ENCODE results near the gene MROH7.

The MROH7 gene

DNA sequence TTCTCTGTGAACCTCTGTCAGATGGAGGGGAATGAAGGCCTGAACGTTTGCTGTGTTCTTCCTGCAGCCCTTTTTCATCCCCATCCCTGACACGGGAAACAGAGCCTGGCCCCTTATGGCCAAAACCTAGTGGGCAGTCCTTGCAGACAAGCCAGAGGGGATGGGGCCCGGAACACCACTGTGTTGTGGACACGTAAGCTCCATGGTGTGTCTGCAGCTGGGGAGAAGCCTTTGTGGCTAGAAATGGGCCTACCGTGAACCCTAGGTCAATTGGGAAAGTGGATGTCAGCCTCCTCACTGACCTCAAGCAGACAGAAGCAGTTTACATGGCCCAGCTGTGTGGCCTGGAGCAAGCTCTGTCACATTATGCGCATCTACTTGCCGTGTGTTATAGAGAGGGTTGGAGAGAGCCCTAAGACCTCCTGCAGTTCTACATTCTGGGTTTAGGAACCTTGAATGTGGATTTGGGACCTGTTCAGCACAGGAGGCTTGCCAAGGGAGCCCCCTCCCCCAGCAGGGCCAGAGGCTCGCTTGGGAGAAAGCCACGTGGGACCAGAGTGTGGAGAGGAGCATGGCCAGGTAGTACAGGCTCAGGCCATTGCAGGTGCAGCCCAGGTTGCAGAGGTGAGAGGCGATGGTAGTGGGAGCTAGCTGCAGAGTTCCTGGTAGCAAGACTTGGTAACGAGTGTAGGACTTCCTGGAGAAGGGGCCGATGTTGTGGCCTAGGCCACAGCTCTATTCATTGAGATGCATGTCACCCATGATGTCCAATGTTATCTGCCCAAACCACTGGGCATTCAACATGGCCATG lies 102.0 kb downstream of the MROH7 start:
- DNase-seq: no peak

DNA sequence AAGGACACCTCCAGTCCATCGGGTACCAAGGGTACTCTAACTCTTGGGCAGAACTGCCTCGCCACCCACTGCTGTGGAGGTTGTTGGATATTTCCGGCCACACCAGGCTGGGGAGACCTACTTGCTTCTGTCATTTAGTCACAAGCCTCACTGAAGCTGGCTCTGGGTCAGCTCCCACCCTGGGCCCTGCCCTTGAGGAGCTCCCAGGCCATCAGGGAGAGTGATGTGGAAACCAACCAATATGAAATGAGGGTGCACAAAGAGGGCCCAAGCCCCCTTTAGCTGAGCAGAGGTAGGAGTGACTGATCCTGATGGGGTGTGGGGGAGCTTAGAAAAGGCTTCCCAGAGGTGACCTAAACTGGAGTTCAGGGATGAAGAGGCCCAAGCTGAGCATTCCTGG lies 103.1 kb downstream of the MROH7 start:
- no peak for DNase-seq

DNA sequence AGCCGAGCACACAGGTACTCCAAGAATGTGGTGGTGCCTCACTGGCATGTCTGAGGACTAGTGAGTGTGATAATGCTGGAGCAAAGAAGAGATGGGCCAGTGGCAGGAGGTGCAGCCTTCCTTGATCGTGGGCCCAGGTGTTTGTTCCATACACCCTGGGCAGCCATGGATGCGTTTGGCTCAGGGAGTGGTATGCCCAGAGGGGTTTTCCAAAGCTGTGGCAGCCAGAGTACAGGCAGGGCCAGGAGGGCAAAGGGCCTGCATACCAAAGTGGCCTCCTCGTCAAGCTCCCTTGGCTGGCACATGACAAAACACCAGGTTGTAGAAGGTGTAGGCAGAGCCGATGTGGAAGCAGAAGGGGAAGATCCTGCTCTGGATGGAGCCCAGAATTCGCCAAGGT lies 103.7 kb downstream of the MROH7 start:
- DNase-seq: no peak

DNA sequence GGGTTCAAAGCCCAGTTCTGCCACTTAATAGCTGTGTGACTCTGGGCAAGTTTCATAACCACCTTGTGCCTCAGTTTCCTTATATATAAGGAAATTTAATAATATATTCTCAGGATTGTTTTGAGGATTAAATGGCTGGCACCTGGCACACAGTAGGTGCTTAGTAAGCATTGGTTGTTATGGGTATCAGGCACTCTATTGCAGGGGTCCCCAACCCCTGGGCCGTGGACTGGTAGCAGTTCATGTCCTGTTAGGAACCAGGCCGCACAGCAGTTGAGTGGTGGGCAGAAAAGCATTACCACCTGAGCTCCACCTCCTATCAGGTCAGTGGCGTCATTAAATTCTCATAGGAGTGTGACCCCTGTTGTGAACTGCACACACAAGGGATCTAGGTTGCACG lies 104.3 kb downstream of the MROH7 start:
- DNase-seq: no peak

DNA sequence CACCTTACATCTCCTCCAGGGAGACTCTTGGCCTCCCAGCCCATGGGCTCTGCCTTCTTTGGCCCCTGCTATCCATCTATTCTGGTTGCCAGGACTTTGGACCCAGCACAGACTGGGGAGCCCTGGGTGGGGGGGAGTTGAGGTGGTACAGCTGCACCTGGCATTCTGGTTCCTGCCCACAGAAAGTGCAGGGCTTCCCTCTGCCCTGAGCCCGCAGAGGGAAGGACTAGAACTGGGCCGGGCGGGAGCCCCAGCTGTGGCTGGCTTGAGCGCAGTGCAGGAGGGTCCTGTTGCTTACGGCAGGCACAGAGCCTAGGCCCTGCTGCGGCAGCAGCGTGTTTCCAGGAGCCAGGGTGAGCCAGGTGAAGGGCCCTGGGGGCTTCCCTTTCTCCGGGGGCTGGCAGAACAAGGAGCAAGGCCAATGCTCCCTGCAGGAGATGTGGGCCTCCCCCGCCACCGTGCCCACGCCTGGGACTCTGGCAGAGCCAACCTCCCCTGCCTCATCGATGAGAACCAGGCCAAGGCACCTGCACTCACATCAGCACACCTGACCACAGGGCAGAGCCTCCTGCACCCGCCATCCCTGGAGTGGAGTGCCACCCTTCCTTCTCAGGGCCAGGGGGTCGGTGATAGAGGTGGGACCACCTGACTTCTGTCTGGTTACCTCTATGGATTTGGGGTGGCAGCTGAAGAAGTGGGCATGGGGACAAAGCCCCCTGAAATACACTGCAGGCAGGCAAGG lies 106.7 kb downstream of the MROH7 start:
- DNase-seq: no peak

- DNase-seq: no peak
Measured at GRCh38 chr1:54750596-54750995, 109.0 kb downstream of the MROH7 start.

DNA sequence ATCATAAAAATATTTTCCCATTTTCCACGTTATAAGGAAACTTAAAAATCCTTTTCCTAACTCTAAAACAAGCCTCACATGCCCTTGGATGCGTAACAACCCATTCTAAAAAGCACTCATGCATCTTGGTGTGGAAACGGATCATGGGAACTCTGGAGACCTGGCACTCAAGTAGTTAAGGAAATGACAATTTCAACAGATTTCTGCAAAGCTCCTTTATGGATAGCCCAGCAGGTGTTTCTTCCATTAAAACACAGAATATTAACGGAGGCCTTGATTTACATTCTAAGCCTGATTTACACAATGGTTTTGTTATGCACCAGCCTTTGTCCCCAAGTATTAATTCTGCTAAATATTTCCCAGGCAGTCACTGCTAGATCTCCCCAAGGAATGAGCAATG lies 109.8 kb downstream of the MROH7 start:
- no peak for DNase-seq

DNA sequence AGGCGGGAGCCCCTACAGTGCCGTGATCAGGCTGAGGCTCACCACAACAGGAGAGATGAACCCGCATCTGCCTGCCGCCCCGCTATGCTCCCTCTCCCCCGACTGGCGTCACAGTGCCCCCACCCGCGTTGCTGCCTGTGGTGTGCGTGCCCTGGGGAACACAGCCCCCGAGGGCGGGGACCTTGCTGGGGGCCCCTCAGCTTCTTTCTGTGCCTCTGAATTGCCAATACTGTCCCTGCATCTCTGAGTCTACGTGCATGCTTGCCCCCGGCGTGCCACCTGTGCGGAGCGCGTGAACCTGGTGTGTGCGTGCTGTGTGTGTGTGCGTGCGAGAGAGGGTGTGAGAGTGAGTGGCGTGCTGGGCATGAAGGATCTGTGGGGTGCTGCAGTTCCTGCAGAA lies 112.5 kb downstream of the MROH7 start:
- no peak for DNase-seq

DNA sequence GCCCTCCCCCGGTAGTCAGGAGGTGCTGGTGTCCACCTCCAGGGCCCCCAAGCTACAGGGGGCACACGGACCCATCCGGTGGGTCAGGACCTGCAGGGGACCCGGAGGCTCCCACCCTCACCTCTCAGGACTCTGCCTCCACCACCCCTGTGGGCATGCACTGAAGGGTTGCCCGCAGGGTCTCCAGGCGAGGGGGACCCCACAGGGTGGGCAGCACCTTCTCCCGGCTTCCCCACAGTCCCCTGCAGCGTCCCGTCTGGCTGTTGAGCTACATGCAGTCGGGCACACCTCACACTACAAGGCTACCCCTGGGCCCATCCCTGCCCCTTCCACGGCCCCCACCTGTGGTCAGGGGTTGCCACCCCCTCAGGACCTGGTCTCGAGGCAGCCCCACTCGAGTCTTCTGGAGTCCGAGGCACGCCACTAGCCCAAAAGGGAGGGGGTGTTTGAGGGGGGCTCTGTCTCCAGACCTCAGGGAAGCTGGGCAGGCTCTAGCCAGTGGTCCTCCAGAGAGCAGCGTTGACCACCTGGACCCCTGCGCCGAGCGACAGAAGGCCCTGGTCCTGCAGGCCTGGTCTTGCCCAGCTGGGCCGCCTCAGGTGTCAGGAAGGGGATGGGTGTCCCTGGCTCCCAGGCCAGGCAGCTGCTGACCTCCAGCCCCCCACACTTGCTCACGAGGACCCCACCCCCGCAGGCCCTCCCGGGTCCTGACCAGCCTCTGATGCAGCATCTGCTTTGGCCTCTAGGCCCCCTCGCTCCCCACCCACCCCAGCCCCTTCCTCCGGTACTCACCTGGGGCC lies 113.1 kb downstream of the MROH7 start:
- DNase-seq: no peak

GRCh38 chr1:54757833-54758232 lies 116.2 kb downstream of the MROH7 start:
- no peak for DNase-seq

DNA sequence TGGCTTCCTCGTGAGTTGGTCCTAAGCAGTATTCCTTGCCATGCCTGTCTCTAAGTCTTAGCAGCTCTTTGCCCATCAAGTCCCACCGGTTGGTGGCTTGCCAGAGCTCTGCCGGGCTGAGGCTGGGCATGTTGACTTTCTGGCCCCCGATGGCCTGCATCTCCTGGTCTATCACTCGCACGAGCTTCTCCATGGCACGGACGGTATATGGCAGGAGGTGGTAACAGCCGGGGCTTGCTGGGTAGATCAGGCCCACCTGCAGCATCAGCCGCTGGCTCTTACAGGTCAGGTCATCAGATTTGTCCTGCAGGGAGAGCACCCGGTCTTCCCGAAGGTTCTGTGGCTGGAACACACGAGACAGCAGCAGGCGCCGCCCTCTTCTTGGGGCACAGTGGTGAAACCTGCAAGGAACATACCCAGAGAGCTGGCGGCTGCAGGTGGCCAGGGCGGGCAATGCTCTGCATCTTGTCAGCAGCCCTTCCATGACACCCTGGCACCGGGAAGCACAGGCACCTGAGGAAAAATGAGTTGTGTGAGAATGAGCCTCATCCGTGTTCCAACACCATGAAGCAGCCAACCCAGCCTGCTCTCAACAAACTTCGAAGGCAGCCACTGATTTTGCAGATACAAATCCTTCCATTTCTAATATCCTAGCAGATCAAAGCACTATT lies 117.2 kb downstream of the MROH7 start:
- no peak for DNase-seq

Data from CD4-positive, alpha-beta T cell treated with Interleukin-1 beta for 1 hour (primary cell).